Measurements from ENCODE around the gene HEATR5B.

Gene HEATR5B

GRCh38 chr2:37070931-37071330 is 13.2 kb downstream of the HEATR5B start:
- H3K36me3 ChIP-seq (ENCODE audit: insufficient read depth): peaks cover 11% of the 10 kb centered on the region; the same call in 1 of the 2 replicates
- no peak overlapping the region for H3K4me3 ChIP-seq (IDR thresholded peaks at IDR 0.05; ENCODE audit: insufficient read depth, low read depth, low read length)
- H3K4me2 ChIP-seq: no peak overlapping the region
- H3K27me3 ChIP-seq (ENCODE audit: insufficient read depth, low read depth): no peaks in the 10 kb centered on the region
- no peak overlapping the region for H3K9ac ChIP-seq
- TF ChIP-seq CTCF (conservative IDR thresholded peaks at IDR 0.05; ENCODE audit: low read depth, low read length): no peak
- no peaks in the 10 kb centered on the region for H3K4me1 ChIP-seq (ENCODE audit: low read depth, poor library complexity, severe bottlenecking)
- no peak overlapping the region for H2AFZ ChIP-seq (ENCODE audit: low read depth)
- no peaks in the 10 kb centered on the region for H4K20me1 ChIP-seq (ENCODE audit: insufficient read depth)
- no peaks in the 10 kb centered on the region for H3K79me2 ChIP-seq (ENCODE audit: insufficient read depth, low read depth)
- no peak overlapping the region for H3K27ac ChIP-seq

- peaks cover 16% of the 10 kb centered on the region; the same call in 1 of the 2 replicates for H3K36me3 ChIP-seq (ENCODE audit: insufficient read depth)
These were observed 15.5 kb downstream of the HEATR5B start for GRCh38 chr2:37068686-37069085.

GRCh38 chr2:37061776-37062175 is 22.4 kb downstream of the HEATR5B start:
- TF ChIP-seq CTCF (conservative IDR thresholded peaks at IDR 0.05; ENCODE audit: low read depth, low read length): no peak
- H3K27ac ChIP-seq: no peak overlapping the region
- H3K79me2 ChIP-seq (ENCODE audit: insufficient read depth, low read depth): no peaks in the 10 kb centered on the region
- no peaks in the 10 kb centered on the region for H4K20me1 ChIP-seq (ENCODE audit: insufficient read depth)
- H3K4me1 ChIP-seq (ENCODE audit: low read depth, poor library complexity, severe bottlenecking): no peaks in the 10 kb centered on the region
- H2AFZ ChIP-seq (ENCODE audit: low read depth): no peak overlapping the region
- H3K9ac ChIP-seq: no peak overlapping the region
- no peak overlapping the region for H3K4me3 ChIP-seq (IDR thresholded peaks at IDR 0.05; ENCODE audit: insufficient read depth, low read depth, low read length)
- H3K27me3 ChIP-seq (ENCODE audit: insufficient read depth, low read depth): no peaks in the 10 kb centered on the region
- H3K36me3 ChIP-seq (ENCODE audit: insufficient read depth): 0 out of 2 replicates have a peak, but pooled peaks cover 5% of the 10 kb centered on the region
- H3K4me2 ChIP-seq: no peak overlapping the region

More at GRCh38 chr2:37068686-37069085, 15.5 kb downstream of the HEATR5B start:
- Histone ChIP-seq H3K4me2 (no peak overlapping the region), H3K27ac (no peak overlapping the region), H3K9ac (no peak overlapping the region), H2AFZ (ENCODE audit: low read depth) (no peak overlapping the region), H3K4me1 (ENCODE audit: low read depth, poor library complexity, severe bottlenecking) (no peaks in the 10 kb centered on the region), H3K79me2 (ENCODE audit: insufficient read depth, low read depth) (no peaks in the 10 kb centered on the region), H4K20me1 (ENCODE audit: insufficient read depth) (no peaks in the 10 kb centered on the region), H3K4me3 (IDR thresholded peaks at IDR 0.05; ENCODE audit: insufficient read depth, low read depth, low read length) (no peak overlapping the region), H3K27me3 (ENCODE audit: insufficient read depth, low read depth) (no peaks in the 10 kb centered on the region)
- no peak for TF ChIP-seq CTCF (conservative IDR thresholded peaks at IDR 0.05; ENCODE audit: low read depth, low read length)

GRCh38 chr2:37061013-37061711 is 23.0 kb downstream of the HEATR5B start:
- H3K79me2 ChIP-seq (ENCODE audit: insufficient read depth, low read depth): no peaks in the 10 kb centered on the region
- H3K27me3 ChIP-seq (ENCODE audit: insufficient read depth, low read depth): no peaks in the 10 kb centered on the region
- no peaks in the 10 kb centered on the region for H3K4me1 ChIP-seq (ENCODE audit: low read depth, poor library complexity, severe bottlenecking)
- H3K9ac ChIP-seq: no peak overlapping the region
- no peak overlapping the region for H3K4me2 ChIP-seq
- H3K36me3 ChIP-seq (ENCODE audit: insufficient read depth): 0 out of 2 replicates have a peak, but pooled peaks cover 5% of the 10 kb centered on the region
- TF ChIP-seq CTCF (conservative IDR thresholded peaks at IDR 0.05; ENCODE audit: low read depth, low read length): no peak
- no peak overlapping the region for H2AFZ ChIP-seq (ENCODE audit: low read depth)
- no peak overlapping the region for H3K4me3 ChIP-seq (IDR thresholded peaks at IDR 0.05; ENCODE audit: insufficient read depth, low read depth, low read length)
- no peak overlapping the region for H3K27ac ChIP-seq
- H4K20me1 ChIP-seq (ENCODE audit: insufficient read depth): no peaks in the 10 kb centered on the region
